ENCODE data around the gene UTP25. TPM values are rescaled to one million over a fixed set of nuclear protein-coding genes. Genes with fewer than 3 reads are reported as not detected.
"Not testable (repeated sequence)": the region's sequence is repeated elsewhere in the genome, so short reads cannot be mapped to it uniquely, and the experiment has no call there.

Gene UTP25
- total RNA-seq, 2 donors from 2014 or later, result 11.5 to 11.9 TPM

DNA sequence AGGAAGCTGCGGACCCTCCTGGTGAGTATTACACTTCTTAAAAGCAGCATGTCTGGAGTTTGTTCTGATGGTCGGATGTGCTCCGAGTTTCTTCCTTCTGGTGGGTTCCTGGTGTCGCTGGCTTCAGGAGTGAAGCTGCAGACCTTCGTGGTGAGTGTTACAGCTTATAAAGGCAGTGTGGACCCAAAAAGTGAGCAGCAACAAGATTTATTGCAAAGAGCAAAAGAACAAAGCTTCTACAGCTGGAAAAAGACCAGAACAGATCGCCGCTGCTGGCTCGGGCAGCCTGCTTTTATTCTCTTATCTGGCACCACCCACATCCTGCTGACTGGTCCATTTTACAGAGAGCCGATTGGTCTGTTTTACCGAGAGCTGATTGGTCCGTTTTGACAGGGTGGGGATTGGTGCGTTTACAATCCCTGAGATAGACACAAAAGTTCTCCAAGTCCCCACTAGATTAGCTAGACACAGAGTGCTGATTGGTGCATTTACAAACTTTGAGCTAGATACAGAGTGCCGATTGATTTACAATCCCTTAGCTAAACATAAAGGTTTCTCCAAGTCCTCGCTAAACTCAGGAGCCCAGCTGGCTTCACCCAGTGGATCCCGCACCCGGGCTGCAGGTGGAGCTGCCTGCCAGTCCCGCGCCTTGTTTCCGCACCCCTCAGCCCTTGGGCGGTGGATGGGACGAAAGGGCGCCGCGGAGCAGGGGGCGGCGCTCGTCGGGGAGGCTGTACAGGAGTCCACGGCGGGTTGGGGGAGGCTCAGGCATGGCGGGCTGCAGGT, 60.7 kb downstream of the UTP25 start:
- peaks cover 33% of the 10 kb centered on the region for H3K27me3 Mint-ChIP-seq (ENCODE audit: low read depth)

DNA sequence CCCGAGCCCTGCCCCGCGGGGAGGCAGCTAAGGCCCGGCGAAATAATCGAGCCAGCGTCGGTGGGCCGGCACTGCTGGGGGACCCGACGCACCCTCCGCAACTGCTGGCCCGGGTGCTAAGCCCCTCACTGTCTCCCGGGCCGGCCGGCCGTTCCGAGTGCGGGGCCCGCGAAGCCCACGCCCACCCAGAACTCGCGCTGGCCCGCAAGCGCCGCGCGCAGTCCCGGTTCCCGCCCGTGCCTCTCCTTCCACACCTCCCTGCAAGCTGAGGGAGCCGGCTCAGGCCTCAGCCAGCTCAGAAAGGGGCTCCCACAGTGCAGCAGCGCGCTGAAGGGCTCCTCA, 61.3 kb downstream of the UTP25 start:
- Mint-ChIP-seq H3K4me1 (ENCODE audit: low read depth) (peaks cover 10% of the 10 kb centered on the region), H3K27me3 (ENCODE audit: low read depth) (peaks cover 28% of the 10 kb centered on the region), H3K36me3 (ENCODE audit: insufficient read depth in 2 of 2) (no peaks in the 10 kb centered on the region), H3K9me3 (no peaks in the 10 kb centered on the region), H3K4me3 (no peak overlapping the region), H3K27ac (no peak overlapping the region)
- DNase-seq, result no peak
- no peak for ATAC-seq (replicated peaks in 1 of 2)

More for the DNA sequence above, 60.7 kb downstream of the UTP25 start:
- not testable (repeated sequence) for H3K4me3 Mint-ChIP-seq; H3K27ac Mint-ChIP-seq; H3K36me3 Mint-ChIP-seq (ENCODE audit: insufficient read depth in 2 of 2); DNase-seq; ATAC-seq (replicated peaks in 1 of 2); H3K9me3 Mint-ChIP-seq
- H3K4me1 Mint-ChIP-seq (ENCODE audit: low read depth), result peaks cover 15% of the 10 kb centered on the region

DNA sequence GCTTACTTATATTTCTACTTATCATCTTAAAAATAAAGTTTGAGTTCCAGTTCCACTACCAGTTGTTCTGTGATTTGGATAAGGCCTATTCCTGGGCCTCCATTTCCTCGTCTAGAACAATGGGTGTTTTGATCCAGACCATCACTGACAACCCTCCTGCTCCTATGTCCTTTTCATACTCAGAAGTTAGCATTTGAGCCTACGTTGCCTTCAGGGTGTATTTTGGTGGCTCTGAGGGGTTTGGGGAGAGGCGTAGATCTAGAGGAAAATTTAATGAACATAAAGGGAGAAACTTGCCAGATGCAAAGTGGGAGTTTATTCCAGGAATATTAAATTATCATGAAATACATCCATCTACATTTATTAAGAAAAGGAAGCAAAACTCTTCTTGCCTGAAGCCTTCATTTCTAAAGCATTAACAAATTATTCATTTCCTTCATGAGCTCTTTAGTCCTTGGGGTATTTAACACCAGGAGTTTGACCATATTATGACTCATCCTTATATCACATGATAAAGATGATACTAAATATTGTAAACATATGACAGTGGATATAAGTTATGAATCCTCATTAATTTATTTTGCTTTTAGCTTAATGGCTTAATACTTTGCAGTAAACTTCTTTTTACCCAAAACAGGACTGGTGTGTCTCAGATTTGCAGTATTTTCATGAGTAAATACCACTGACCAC, 63.0 kb downstream of the UTP25 start:
- Mint-ChIP-seq H3K27me3 (ENCODE audit: low read depth) (peaks cover 32% of the 10 kb centered on the region), H3K27ac (no peak overlapping the region), H3K4me3 (no peak overlapping the region), H3K9me3 (no peaks in the 10 kb centered on the region), H3K36me3 (ENCODE audit: insufficient read depth in 2 of 2) (no peaks in the 10 kb centered on the region), H3K4me1 (ENCODE audit: low read depth) (no peaks in the 10 kb centered on the region)
- DNase-seq, result no peak
- ATAC-seq (replicated peaks in 1 of 2), result no peak

DNA sequence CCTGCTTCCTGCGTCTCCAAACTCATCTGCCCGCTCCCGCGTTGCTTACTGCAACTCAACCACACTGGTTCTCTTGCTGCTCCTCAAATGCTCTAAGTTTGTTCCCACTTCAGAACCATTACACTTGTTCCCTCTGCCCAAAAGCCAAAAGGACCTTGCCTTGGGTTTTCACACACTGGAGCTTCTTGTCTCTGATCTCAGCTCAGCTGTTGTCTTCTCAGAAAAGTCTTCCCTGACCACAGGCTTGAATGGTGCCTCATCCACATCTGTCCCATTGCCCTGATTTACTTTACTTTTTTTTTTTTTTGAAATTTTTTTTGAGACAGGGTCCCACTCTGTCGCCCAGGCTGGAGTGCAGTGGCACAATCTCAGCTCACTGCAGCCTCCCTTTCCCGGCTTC, 66.0 kb downstream of the UTP25 start:
- ATAC-seq (replicated peaks in 1 of 2) (no peak), DNase-seq (no peak)
- no peak overlapping the region for H3K27ac Mint-ChIP-seq
- H3K4me3 Mint-ChIP-seq, result no peak overlapping the region
- no peaks in the 10 kb centered on the region for H3K36me3 Mint-ChIP-seq (ENCODE audit: insufficient read depth in 2 of 2)
- no peaks in the 10 kb centered on the region for H3K4me1 Mint-ChIP-seq (ENCODE audit: low read depth)
- no peaks in the 10 kb centered on the region for H3K9me3 Mint-ChIP-seq
- H3K27me3 Mint-ChIP-seq (ENCODE audit: low read depth), result peaks cover 17% of the 10 kb centered on the region

DNA sequence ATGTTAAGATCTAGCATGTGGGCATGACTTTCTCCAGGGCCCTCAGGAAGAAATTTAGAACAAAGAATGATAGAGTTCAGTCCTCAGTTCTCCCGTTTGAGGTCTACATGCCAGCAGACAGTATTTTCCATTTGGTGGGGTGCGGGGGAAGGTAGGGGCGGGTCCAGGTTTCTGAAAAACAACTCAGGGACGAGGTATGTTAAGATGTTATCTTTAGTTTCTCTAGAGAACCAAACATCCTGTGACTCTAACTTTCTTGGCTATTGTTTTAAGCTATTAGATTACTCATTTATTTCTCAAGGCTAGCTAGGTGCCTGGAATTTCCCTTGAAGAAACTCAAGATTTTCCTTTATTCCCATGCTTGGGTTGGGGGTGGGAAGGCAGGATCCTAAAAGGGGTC, 67.9 kb downstream of the UTP25 start:
- no peak for DNase-seq
- H3K4me1 Mint-ChIP-seq (ENCODE audit: low read depth), result no peaks in the 10 kb centered on the region
- H3K27ac Mint-ChIP-seq, result peak overlapping the region; percentile 21
- peaks cover 17% of the 10 kb centered on the region for H3K27me3 Mint-ChIP-seq (ENCODE audit: low read depth)
- H3K36me3 Mint-ChIP-seq (ENCODE audit: insufficient read depth in 2 of 2), result no peaks in the 10 kb centered on the region
- no peaks in the 10 kb centered on the region for H3K9me3 Mint-ChIP-seq
- peak in 1 of 2 donors; percentile 36 for ATAC-seq (replicated peaks in 1 of 2)
- no peak overlapping the region for H3K4me3 Mint-ChIP-seq

DNA sequence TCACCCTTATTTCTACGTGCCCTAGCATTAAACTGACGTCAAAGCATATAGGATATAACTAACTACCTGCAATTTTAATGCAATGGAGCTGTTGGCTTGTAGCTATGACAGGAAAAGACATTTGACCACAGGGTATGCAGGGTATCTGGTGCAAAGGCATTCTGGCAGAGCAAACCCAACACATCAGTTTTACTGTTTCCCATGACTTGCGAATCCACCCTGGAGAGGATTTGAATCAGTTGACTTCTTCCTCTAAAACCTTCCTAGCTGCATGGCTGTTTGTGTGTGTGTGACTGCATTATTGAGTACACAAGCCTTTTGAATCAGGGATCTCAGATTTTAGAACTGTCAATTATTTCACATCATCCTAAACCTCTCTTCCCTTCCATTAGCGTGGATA, 68.6 kb downstream of the UTP25 start:
- Mint-ChIP-seq H3K4me1 (ENCODE audit: low read depth) (no peaks in the 10 kb centered on the region), H3K27ac (no peak overlapping the region), H3K27me3 (ENCODE audit: low read depth) (peaks cover 17% of the 10 kb centered on the region), H3K4me3 (no peak overlapping the region), H3K9me3 (no peaks in the 10 kb centered on the region), H3K36me3 (ENCODE audit: insufficient read depth in 2 of 2) (no peaks in the 10 kb centered on the region)
- DNase-seq (no peak), ATAC-seq (replicated peaks in 1 of 2) (no peak)

DNA sequence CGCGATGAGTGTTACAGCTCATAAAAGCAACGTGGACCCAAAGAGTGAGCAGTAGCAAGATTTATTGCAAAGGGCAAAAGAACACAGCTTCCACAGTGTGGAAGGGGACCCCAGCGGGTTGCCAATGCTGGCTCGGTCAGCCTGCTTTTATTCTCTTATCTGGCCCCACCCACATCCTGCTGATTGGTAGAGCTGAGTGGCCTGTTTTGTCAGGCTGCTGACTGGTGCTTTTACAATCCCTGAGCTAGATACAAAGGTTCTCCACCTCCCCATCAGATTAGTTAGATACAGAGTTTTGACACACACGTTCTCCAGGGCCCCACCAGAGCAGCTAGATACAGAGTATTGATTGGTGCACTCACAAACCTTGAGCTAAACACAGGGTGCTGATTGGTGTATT, 70.5 kb downstream of the UTP25 start:
- not testable (repeated sequence) for H3K4me1 Mint-ChIP-seq (ENCODE audit: low read depth); H3K9me3 Mint-ChIP-seq; ATAC-seq (replicated peaks in 1 of 2); H3K27ac Mint-ChIP-seq; DNase-seq; H3K4me3 Mint-ChIP-seq; H3K36me3 Mint-ChIP-seq (ENCODE audit: insufficient read depth in 2 of 2)
- H3K27me3 Mint-ChIP-seq (ENCODE audit: low read depth), result peaks cover 17% of the 10 kb centered on the region

DNA sequence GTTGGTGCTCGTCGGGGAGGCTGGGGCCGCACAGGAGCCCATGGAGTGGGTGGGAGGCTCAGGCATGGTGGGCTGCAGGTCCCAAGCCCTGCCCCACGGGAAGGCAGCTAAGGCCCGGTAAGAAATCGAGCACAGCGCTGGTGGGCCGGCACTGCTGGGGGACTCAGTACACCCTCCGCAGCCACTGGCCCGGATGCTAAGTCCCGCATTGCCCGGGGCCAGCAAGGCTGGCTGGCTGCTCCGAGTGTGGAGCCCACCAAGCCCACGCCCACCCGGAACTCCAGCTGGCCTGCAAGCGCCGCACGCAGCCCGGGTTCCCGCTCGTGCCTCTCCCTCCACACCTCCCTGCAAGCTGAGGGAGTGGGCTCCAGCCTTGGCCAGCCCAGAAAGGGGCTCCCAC, 71.1 kb downstream of the UTP25 start:
- DNase-seq; H3K4me1 Mint-ChIP-seq (ENCODE audit: low read depth); H3K9me3 Mint-ChIP-seq; ATAC-seq (replicated peaks in 1 of 2); H3K36me3 Mint-ChIP-seq (ENCODE audit: insufficient read depth in 2 of 2); H3K27ac Mint-ChIP-seq; H3K4me3 Mint-ChIP-seq: not testable (repeated sequence)
- peaks cover 17% of the 10 kb centered on the region for H3K27me3 Mint-ChIP-seq (ENCODE audit: low read depth)

DNA sequence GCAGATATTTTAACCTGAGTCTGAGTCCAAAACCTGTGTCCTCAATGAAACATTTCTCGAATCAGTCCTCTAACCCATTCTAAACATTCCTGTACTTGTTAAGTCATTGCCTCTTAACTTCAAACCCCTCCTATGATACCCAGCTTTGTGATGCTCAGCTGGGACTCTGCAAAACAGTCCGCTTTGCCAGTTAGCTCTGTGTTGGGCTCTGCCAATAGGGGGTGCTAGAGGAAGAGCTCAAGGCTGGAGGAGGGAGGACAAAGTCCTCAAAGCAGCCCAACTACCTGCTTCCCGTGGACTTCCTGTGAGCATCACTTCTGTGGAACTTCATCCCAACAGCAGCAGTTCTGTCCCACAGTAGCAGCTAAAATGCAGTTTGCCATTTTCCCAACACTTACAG, 72.2 kb downstream of the UTP25 start:
- peaks cover 10% of the 10 kb centered on the region for H3K27me3 Mint-ChIP-seq (ENCODE audit: low read depth)
- ATAC-seq (replicated peaks in 1 of 2) (no peak), DNase-seq (peak; percentile 41 to 44)
- no peaks in the 10 kb centered on the region for H3K4me1 Mint-ChIP-seq (ENCODE audit: low read depth)
- no peaks in the 10 kb centered on the region for H3K36me3 Mint-ChIP-seq (ENCODE audit: insufficient read depth in 2 of 2)
- H3K27ac Mint-ChIP-seq, result no peak overlapping the region
- no peak overlapping the region for H3K4me3 Mint-ChIP-seq
- no peaks in the 10 kb centered on the region for H3K9me3 Mint-ChIP-seq

DNA sequence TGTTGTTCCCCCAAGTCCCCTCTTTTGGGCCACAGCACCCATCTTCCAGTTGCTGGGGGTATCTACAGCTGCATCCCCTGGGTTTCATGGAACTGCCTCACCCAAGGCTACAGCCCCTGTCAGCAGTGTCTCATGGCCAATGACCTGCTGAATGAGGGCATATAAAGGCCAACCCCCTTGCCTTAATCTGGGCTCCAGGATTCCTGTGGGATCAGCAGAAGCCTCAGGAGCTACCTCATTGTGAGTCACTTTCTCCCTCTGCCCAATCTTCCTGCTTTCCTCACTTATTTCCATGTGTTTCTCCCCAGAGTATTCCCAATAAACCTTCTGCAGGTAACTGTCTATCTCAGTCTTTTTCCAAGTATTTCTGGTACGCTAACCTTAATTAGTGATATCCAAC, 73.0 kb downstream of the UTP25 start:
- DNase-seq (no peak), ATAC-seq (replicated peaks in 1 of 2) (no peak)
- Mint-ChIP-seq H3K9me3 (no peaks in the 10 kb centered on the region), H3K4me1 (ENCODE audit: low read depth) (no peaks in the 10 kb centered on the region), H3K27ac (no peak overlapping the region), H3K4me3 (no peak overlapping the region), H3K36me3 (ENCODE audit: insufficient read depth in 2 of 2) (no peaks in the 10 kb centered on the region), H3K27me3 (ENCODE audit: low read depth) (peaks cover 10% of the 10 kb centered on the region)

DNA sequence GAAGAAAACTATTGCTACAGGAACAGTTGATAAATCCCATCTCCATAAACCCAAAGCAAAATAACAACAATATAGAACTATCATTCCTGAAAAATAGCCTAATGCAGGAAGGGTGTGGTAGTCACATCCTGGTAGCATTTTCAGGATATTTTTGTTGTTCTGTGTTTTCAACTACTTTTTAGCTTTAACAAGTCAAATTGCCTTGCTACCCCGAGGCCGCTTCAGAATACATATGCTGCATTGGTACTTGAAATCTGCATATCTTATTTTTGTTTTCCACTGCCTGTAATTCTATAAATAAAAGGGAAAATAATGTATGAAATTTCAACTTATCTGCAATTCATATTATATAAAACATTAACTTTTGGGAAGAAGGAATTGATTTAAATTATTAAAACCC, 73.4 kb downstream of the UTP25 start:
- Mint-ChIP-seq H3K4me3 (no peak overlapping the region), H3K4me1 (ENCODE audit: low read depth) (no peaks in the 10 kb centered on the region)
- no peak for ATAC-seq (replicated peaks in 1 of 2)

DNA sequence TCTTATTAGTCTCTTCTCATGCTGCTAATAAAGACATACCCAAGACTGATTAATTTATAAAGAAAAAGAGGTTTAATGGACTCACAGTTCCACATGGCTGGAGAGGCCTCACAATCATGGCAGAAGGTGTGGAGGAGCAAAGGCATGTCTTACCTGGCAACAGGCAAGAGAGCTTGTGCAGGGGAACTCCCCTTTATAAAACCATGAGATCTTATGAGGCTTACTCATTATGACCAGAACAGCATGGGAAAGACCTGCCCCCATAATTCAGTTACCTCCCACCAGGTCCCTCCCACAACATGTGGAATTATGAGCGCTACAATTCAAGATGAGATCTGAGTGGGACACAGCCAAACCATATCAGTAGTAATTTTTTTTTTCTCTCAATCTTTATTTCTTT, 77.0 kb downstream of the UTP25 start:
- H3K4me1 Mint-ChIP-seq (ENCODE audit: low read depth); ATAC-seq (replicated peaks in 1 of 2); H3K27me3 Mint-ChIP-seq (ENCODE audit: low read depth); H3K36me3 Mint-ChIP-seq (ENCODE audit: insufficient read depth in 2 of 2); H3K4me3 Mint-ChIP-seq; DNase-seq; H3K27ac Mint-ChIP-seq; H3K9me3 Mint-ChIP-seq: not testable (repeated sequence)

More for the DNA sequence above, 73.4 kb downstream of the UTP25 start:
- Mint-ChIP-seq H3K9me3 (no peaks in the 10 kb centered on the region), H3K36me3 (ENCODE audit: insufficient read depth in 2 of 2) (no peaks in the 10 kb centered on the region), H3K27ac (no peak overlapping the region), H3K27me3 (ENCODE audit: low read depth) (peaks cover 10% of the 10 kb centered on the region)
- no peak for DNase-seq

Measured in activated T-cell treated with anti-CD3 and anti-CD28 coated beads, Interleukin-2, amount 50 U/mL, for 72 hours (primary cell).